HG03439 (cell line): ENCODE measurements around the gene PRSS58.

Experiments used
- ATAC-seq: cut with Tn5 transposase; IDR thresholded peaks from one replicate; pipeline ENCODE4 v1.9.1; 2021; ENCODE audit warnings: mild to moderate bottlenecking, moderate library complexity; ENCODE audit not compliant: unreplicated experiment

PRSS58 gene

DNA sequence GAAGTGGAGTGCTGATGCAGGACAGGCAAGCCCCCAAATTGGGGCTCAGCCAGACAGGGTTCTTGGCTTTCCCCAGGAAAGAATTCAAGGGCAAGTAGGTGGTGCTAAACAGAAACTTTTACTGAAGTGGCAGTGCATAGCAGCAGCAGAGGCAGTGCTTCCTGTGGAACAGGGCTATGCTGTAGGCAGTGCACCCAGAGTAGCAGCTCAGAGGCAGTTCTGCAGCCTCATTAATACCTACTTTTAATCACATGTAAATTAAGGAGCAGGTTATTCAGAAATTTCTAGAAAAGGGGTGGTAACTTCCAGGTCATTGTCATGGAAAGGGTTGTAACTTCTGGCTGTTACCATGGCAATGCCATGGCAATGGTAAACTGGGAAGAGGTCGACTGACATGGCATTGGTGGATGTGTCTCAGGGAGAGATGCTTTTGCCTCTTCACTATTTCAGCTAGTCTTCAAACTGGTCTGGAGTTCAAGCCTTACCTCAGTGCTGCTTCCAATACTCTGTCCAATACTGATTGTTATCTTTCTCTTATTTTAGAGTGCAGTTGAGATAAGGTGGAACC, 29.2 kb downstream of the PRSS58 start:
- no peak for ATAC-seq
